Rectal smooth muscle tissue (tissue), 1 donor: ENCODE measurements around the gene IL16.
"Not testable (repeated sequence)": the region's sequence is repeated elsewhere in the genome, so short reads cannot be mapped to it uniquely, and the experiment has no call there.

Source experiments
- H3K27ac ChIP-seq: one replicate; pipeline ENCODE4 v1.7.0; 2013; ENCODE audit warnings: low read depth, low read length, inconsistent platforms
- H3K27me3 ChIP-seq: one replicate; pipeline ENCODE4 v1.7.0; 2013; ENCODE audit warnings: low read length; ENCODE audit not compliant: control insufficient read depth, insufficient read depth
- H3K36me3 ChIP-seq: one replicate; pipeline ENCODE4 v1.7.0; 2013; ENCODE audit warnings: low read length; ENCODE audit not compliant: control insufficient read depth, insufficient read depth
- H3K4me1 ChIP-seq: one replicate; pipeline ENCODE4 v1.7.0; 2013; ENCODE audit warnings: low read length; ENCODE audit not compliant: control insufficient read depth, insufficient read depth
- H3K4me3 ChIP-seq: one replicate; pipeline ENCODE4 v1.7.0; 2013; ENCODE audit warnings: low read length
- H3K9ac ChIP-seq: one replicate; pipeline ENCODE4 v1.7.0; 2013; ENCODE audit warnings: low read length

The IL16 gene

GRCh38 chr15:81326466-81327212 lies 130.0 kb downstream of the IL16 start:
- no peaks in the 10 kb centered on the region for H3K27me3 ChIP-seq
- no peaks in the 10 kb centered on the region for H3K4me1 ChIP-seq
- no peak overlapping the region for H3K4me3 ChIP-seq
- no peak overlapping the region for H3K9ac ChIP-seq
- H3K36me3 ChIP-seq, result no peaks in the 10 kb centered on the region
- no peak overlapping the region for H3K27ac ChIP-seq

GRCh38 chr15:81327516-81327915 lies 130.8 kb downstream of the IL16 start:
- H3K9ac ChIP-seq, result no peak overlapping the region
- H3K4me1 ChIP-seq, result no peaks in the 10 kb centered on the region
- no peak overlapping the region for H3K27ac ChIP-seq
- no peaks in the 10 kb centered on the region for H3K27me3 ChIP-seq
- no peaks in the 10 kb centered on the region for H3K36me3 ChIP-seq
- no peak overlapping the region for H3K4me3 ChIP-seq

DNA sequence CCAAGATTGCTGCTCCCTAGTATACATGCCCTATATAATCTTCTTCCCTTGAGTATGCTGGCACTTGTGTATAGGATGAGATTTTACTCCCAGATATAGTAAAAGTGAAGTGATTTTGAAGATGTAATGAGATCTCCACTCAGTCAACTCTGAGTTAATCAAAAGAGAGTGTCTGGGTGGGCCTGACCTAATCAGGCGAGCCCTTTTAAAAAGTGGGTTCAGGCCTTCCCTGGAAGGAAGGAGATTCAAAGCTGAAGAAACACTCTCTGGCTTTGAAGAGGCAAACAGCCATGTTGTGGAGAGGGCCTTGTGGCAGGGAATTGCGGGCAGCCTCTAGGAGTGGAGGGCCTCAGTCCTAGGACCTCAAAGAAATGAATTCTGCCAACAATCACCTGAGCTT lies 132.8 kb downstream of the IL16 start:
- H3K27me3 ChIP-seq, result no peaks in the 10 kb centered on the region
- no peak overlapping the region for H3K4me3 ChIP-seq
- no peak overlapping the region for H3K9ac ChIP-seq
- H3K4me1 ChIP-seq, result no peaks in the 10 kb centered on the region
- no peak overlapping the region for H3K27ac ChIP-seq
- no peaks in the 10 kb centered on the region for H3K36me3 ChIP-seq

GRCh38 chr15:81330366-81331090 lies 133.8 kb downstream of the IL16 start:
- Histone ChIP-seq H3K9ac (no peak overlapping the region), H3K36me3 (no peaks in the 10 kb centered on the region), H3K4me3 (no peak overlapping the region), H3K27me3 (no peaks in the 10 kb centered on the region), H3K27ac (no peak overlapping the region), H3K4me1 (no peaks in the 10 kb centered on the region)

DNA sequence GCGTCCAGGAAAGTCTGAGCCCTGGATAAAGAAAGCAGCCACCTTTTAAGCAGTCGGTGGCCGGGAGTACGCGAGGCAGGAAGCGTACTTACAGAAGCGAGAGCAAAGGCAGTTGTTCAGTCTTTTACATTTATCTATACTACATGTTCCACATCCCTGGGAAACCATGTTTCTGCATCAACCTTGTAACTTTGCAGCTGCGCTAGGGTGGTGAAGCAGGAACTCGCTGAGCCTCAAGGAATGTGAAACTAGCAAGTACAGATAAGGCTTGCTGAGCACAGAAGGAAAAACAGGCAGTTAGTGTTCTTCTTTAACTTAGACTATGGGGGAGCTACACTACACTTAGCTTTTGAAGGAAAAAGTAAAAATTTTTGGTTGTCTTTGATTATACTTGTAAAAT lies 134.5 kb downstream of the IL16 start:
- H3K27me3 ChIP-seq, H3K9ac ChIP-seq, H3K36me3 ChIP-seq, H3K4me3 ChIP-seq, H3K27ac ChIP-seq, H3K4me1 ChIP-seq: not testable (repeated sequence)

- no peak overlapping the region for H3K9ac ChIP-seq
- no peaks in the 10 kb centered on the region for H3K27me3 ChIP-seq
- H3K4me1 ChIP-seq, result no peaks in the 10 kb centered on the region
- no peak overlapping the region for H3K27ac ChIP-seq
- H3K4me3 ChIP-seq, result no peak overlapping the region
- no peaks in the 10 kb centered on the region for H3K36me3 ChIP-seq
These were observed 134.9 kb downstream of the IL16 start for GRCh38 chr15:81331600-81331999.

DNA sequence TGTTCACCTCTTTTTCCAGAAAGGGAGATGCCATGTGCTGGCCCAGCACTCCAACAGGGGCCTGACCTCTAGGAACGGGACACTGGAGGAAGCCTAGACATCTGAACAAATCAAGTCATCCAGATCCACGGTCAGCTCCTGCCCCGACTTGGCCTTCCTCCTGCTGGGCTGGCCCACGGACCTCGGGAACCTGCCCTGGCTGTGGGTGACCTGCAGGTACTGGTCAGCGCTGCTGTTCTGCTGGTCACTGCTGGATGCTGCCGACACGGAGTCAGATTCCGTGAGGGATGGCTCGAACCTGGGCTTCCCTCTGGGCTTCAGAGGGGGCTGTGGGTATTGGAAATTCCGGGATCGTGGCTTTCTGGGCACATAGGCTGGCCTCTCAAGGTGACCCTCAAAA lies 135.6 kb downstream of the IL16 start:
- no peak overlapping the region for H3K27ac ChIP-seq
- no peaks in the 10 kb centered on the region for H3K27me3 ChIP-seq
- H3K4me3 ChIP-seq, result no peak overlapping the region
- H3K36me3 ChIP-seq, result no peaks in the 10 kb centered on the region
- no peak overlapping the region for H3K9ac ChIP-seq
- no peaks in the 10 kb centered on the region for H3K4me1 ChIP-seq

- no peak overlapping the region for H3K9ac ChIP-seq
- no peaks in the 10 kb centered on the region for H3K36me3 ChIP-seq
- no peak overlapping the region for H3K27ac ChIP-seq
- H3K4me1 ChIP-seq, result no peaks in the 10 kb centered on the region
- H3K4me3 ChIP-seq, result no peak overlapping the region
- no peaks in the 10 kb centered on the region for H3K27me3 ChIP-seq
These were observed 136.7 kb downstream of the IL16 start for GRCh38 chr15:81333363-81333762.

DNA sequence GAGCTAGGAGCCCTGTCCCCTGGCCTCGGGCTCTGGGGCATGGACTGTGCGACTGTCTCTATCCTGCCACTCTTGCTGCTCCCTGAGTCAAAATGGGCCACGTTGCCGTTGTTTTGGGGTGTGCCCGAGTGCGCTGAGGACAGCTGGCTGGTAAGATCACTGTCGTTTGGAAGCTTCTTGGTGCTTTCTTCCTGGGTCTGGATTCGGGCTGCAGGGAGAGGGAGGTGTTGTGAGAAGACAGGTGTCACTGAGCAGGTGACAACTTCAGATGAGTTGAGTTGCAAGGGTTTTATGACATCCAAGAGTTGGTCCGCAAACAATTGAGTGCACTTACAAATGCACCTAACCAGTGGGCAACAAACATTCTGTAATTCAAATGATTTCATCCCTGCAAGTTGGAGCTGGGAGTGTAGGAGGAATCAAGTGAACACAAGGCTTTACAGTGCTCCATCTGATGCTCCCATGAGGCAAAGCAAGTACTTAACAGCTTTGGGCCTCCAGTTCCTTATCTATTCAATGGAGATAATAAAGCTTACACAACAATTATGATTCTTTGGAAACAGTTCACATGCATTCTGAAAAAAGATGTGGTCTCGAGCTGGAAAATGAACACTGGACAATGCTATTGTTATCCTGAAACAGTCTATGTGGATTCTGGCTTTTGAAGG lies 138.2 kb downstream of the IL16 start:
- Histone ChIP-seq H3K36me3 (no peaks in the 10 kb centered on the region), H3K4me3 (no peak overlapping the region), H3K9ac (no peak overlapping the region), H3K4me1 (peaks cover 11% of the 10 kb centered on the region), H3K27ac (no peak overlapping the region), H3K27me3 (no peaks in the 10 kb centered on the region)

- peaks cover 11% of the 10 kb centered on the region for H3K4me1 ChIP-seq
- H3K9ac ChIP-seq, result no peak overlapping the region
- H3K27me3 ChIP-seq, result no peaks in the 10 kb centered on the region
- no peak overlapping the region for H3K27ac ChIP-seq
- no peaks in the 10 kb centered on the region for H3K36me3 ChIP-seq
- H3K4me3 ChIP-seq, result no peak overlapping the region
These were observed 139.0 kb downstream of the IL16 start for GRCh38 chr15:81335631-81336030.

DNA sequence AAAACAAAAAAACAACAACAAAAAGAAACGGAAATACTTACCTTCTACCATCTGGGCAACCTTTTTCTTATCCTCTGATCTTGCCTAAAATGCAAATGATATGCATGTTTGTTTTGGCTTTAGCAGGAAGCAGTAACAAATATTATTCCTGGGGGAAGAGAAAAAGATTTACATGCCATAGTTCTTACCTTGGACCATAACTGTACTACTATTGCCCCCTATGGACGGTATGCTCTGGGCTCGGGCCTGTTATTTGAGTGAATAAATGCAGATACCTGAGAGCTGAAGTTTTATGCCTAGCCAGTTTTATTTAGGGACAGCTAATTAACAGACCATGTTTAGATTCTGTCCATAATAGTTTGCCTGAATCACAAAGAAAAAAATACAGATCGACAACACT lies 139.9 kb downstream of the IL16 start:
- no peak overlapping the region for H3K4me3 ChIP-seq
- no peak overlapping the region for H3K27ac ChIP-seq
- H3K9ac ChIP-seq, result no peak overlapping the region

DNA sequence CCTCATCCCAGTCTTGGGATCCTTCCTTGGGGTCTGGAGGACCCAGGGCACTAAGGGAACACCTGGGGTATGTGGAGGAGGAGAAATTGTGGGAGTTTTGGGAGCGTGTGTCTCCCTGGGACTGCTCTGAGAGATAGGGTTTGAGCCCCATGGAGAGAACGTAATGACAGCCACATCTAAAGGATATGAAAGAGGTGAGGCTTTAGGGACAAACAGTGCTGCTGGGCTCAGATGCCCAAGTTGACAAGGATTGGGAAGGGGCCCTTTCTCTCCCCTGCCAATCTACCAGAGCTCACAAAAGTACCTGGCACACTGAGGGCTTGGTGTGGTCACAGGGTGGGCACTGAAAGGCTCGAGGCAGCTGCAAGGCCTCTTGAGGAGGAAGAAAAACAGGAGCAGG lies 140.6 kb downstream of the IL16 start:
- Histone ChIP-seq H3K27ac (no peak overlapping the region), H3K9ac (no peak overlapping the region)

More for the DNA sequence above, 139.9 kb downstream of the IL16 start:
- Histone ChIP-seq H3K4me1 (peaks cover 11% of the 10 kb centered on the region), H3K36me3 (no peaks in the 10 kb centered on the region), H3K27me3 (no peaks in the 10 kb centered on the region)

More for the DNA sequence above, 140.6 kb downstream of the IL16 start:
- peaks cover 11% of the 10 kb centered on the region for H3K4me1 ChIP-seq
- no peak overlapping the region for H3K4me3 ChIP-seq
- no peaks in the 10 kb centered on the region for H3K27me3 ChIP-seq
- H3K36me3 ChIP-seq, result no peaks in the 10 kb centered on the region
